AG04450 (cell line): Measurements from ENCODE around the gene CERK. TPM values are rescaled to one million over a fixed set of nuclear protein-coding genes. Genes with fewer than 3 reads are reported as not detected.

Source experiments
- CTCF ChIA-PET: fragments of 300-600, 350-600 bp; formaldehyde crosslinking; extraction: SDS; loops from one replicate; lab custom pipeline; 2022; ENCODE audit warnings: antibody characterized with exemption, inconsistent platforms; lab: Charles Lee
- POLR2A ChIA-PET: fragments of 350-600 bp; formaldehyde crosslinking; extraction: SDS; loops from one replicate; lab custom pipeline; 2021; ENCODE audit warnings: antibody characterized with exemption, inconsistent platforms; lab: Yijun Ruan, JAX
- DNase-seq: peaks from one replicate; pipeline ENCODE4 v3.0.0-alpha.2; 2011; ENCODE audit warnings: low read depth, low spot score
- H3K27ac ChIP-seq: one replicate; pipeline ENCODE4 v1.5.1; 2012; ENCODE audit warnings: low read depth, low read length, control low read depth
- H3K27me3 ChIP-seq: one replicate; pipeline ENCODE4 v1.6.0; 2012; ENCODE audit warnings: low read length; ENCODE audit not compliant: control insufficient read depth, insufficient read depth
- H3K4me3 ChIP-seq: 2 replicates; pipeline ENCODE4 v1.5.1; 2011; ENCODE audit warnings: mild to moderate bottlenecking, low read depth, low read length, control low read depth
- H3K9me3 ChIP-seq: 2 replicates; pipeline ENCODE4 v1.5.1; 2012; ENCODE audit warnings: low read length; ENCODE audit not compliant: control insufficient read depth, insufficient read depth
- CTCF ChIP-seq: IDR thresholded peaks from 2 replicates; pipeline ENCODE4 v1.5.1; 2011; ENCODE audit warnings: low read depth, low read length, control low read depth, inconsistent platforms
- polyA plus RNA-seq: library from polyadenylated mRNA; depleted of rRNA; stranded (reverse); fragments of >200 nt; gene quantifications from 2 replicates; pipeline ENCODE4 v1.2.3, GENCODE V29; 2011

CERK gene
- polyA plus RNA-seq, 1 experiment, result 29.0 TPM

DNA sequence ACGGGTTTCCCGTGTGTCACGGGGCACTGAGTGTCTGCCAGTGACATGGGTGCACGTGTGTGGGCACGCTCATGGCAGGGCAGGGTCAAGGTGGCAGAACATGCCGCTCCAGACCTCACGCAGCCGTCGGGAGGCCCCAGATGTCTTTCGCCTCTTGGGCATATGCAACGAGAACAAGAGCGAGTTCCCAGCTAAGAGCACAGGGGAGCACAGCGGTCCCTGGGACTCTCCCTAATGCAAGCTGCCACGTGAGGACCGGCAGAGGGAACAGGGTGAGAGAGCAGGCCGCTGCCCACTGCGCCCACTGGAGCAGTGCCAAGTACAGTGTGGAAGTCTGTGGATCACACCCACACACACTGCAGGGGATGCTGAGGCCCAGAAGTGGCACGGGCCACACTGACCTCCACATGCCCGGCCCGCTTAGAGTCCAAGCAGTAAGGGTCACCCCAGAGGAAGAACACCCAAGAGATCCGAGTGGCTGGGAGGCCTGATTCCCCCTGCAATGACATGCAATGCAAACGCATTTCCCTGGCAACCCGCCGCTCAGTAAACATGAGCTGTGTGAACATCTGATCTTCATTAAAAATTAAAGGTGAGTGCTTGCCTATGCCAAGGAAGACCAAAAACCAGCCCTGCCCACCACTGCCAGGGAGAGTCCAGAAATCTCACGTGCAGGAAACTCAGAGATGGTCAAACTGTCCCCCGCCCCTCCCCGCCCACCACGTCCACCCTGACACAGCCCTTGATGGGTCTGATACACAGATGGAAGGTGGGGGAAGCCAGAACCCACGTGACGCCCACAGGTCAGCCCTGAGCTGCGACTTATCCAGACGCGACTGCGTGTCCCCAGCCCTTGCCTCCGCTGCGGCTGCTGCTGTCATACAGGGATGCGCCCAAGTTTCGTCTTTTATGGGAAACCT lies 11.7 kb downstream of the CERK start:
- no peaks in the 10 kb centered on the region; the same call in 1 of the 2 replicates for H3K9me3 ChIP-seq
- no peak for DNase-seq
- ChIA-PET POLR2A (no interaction called here), CTCF (no interaction called here)
- no peak overlapping the region for H3K27ac ChIP-seq
- no peaks in the 10 kb centered on the region for H3K27me3 ChIP-seq
- no peak overlapping the region for H3K4me3 ChIP-seq
- no peak for TF ChIP-seq CTCF

- H3K27ac ChIP-seq, result no peak overlapping the region
- no peak for TF ChIP-seq CTCF
- H3K27me3 ChIP-seq, result no peaks in the 10 kb centered on the region
- no peaks in the 10 kb centered on the region; the same call in 1 of the 2 replicates for H3K9me3 ChIP-seq
- POLR2A ChIA-PET, result no interaction called here
- no peak for DNase-seq
- H3K4me3 ChIP-seq, result no peak overlapping the region
- CTCF ChIA-PET, result no interaction called here
Observed at GRCh38 chr22:46725096-46725495, 13.0 kb downstream of the CERK start.

DNA sequence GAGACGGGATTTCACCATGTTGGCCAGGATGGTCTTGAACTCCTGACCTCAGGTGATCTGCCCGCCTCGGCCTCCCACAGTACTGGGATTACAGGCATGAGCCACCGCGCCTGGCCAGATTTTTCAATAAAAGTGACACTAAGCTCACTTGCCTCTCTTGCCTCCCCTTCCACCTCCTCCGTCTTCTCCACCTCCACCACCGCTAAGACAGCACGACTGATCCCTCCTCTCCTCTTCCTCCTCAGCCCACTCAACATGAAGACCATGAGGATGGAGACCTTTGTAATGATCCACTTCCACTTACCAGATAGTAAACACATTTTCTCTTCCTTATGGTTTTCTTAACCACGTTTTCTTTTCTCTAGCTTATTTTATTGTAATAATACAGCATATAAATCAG lies 14.2 kb downstream of the CERK start:
- no peaks in the 10 kb centered on the region for H3K27me3 ChIP-seq
- ChIA-PET CTCF (interaction anchor here (1.4 kb wide), 1 partner anchor 161 kb away, joined by 17 read pairs; no protein-coding TSS in a partner anchor), POLR2A (interaction anchor here (0.7 kb wide), 1 partner anchor 9 kb away, joined by 4 read pairs; no protein-coding TSS in a partner anchor)
- no peak overlapping the region for H3K27ac ChIP-seq
- no peaks in the 10 kb centered on the region; the same call in 1 of the 2 replicates for H3K9me3 ChIP-seq
- TF ChIP-seq CTCF, result no peak
- no peak overlapping the region for H3K4me3 ChIP-seq
- DNase-seq, result no peak

DNA sequence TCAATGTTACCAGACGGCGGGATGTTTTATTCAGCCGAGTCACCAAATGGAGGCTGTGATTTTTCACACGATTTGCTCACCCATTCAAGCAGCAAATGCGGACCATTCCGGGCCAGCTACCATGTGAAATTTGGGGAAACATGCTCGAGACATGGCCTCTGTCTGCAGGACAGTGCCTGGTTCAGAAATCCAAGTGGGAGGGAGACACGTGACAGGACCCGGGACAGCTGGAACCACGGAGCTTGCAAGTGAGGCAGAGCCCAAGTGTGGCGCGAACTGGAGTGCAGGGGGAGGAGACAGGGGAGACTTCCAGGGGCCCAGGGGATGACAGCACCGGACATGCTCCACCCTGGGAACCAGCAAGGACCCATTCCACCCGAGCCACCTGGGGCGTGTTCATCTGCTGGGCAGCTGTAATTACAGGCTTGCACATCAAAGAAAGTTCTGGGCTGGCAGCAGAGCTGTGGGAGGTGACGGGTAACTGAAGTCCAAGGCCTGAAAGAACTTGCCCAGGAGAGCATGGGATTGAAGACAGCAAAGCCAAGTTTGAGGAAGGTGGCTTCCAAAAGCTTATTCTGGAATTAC lies 16.5 kb downstream of the CERK start:
- CTCF ChIA-PET, result no interaction called here
- Histone ChIP-seq H3K27me3 (no peaks in the 10 kb centered on the region), H3K9me3 (no peaks in the 10 kb centered on the region; the same call in 1 of the 2 replicates), H3K27ac (no peak overlapping the region), H3K4me3 (no peak overlapping the region)
- POLR2A ChIA-PET, result interaction anchor here (1.2 kb wide), 1 partner anchor 41 kb away, joined by 8 read pairs; the partner anchor contains the start of gene TBC1D22A
- no peak for TF ChIP-seq CTCF
- DNase-seq, result no peak

DNA sequence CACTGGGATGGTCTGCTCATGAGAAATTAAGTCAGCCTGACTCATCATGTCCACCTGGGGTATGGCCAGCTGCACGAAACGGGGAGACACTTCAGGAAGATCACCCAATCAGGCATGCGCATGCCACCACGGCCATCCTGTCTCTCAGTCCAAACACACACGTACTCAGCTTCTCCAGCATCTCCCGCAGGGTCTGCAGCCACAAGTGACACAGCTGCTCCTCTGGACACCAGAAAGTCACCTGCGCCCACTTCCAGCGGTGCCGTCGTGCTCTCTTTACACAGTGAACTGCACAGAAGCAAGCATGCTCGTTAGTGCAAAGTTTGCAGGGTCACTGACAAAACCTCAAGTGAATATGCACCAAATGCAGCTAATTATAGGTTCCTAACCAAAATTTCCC lies 18.1 kb downstream of the CERK start:
- H3K27ac ChIP-seq, result no peak overlapping the region
- no peak for TF ChIP-seq CTCF
- no peaks in the 10 kb centered on the region for H3K27me3 ChIP-seq
- DNase-seq, result no peak
- POLR2A ChIA-PET, result no interaction called here
- no peak overlapping the region for H3K4me3 ChIP-seq
- no peaks in the 10 kb centered on the region for H3K9me3 ChIP-seq
- CTCF ChIA-PET, result no interaction called here
